ENCODE measurements around the gene POLR2J3.
"Not testable (repeated sequence)": the region's sequence is repeated elsewhere in the genome, so short reads cannot be mapped to it uniquely, and the experiment has no call there.

GRCh38 chr7:102581722-102582121, 9.3 kb upstream of the POLR2J3 start:
- TF ChIP-seq RAD21 (IDR thresholded peaks at IDR 0.05; ENCODE audit: low read length); CTCF (IDR thresholded peaks at IDR 0.05): not testable (repeated sequence)

Data from SK-N-SH (cell line).